Stomach (tissue), 4 donors: Measurements from ENCODE around the gene LAMTOR4.

Experiments used
- POLR2A ChIP-seq, 4 donors: fragments of 450-650 bp; IDR thresholded peaks; one replicate each; pipeline ENCODE4 v1.6.1; 2016; ENCODE audit warnings: antibody characterized with exemption in 4 of 4, control low read depth in 2 of 4, mild to moderate bottlenecking in 1 of 4, moderate library complexity in 1 of 4
- POLR2AphosphoS5 ChIP-seq, 3 donors: sonication (generic); formaldehyde crosslinking; IDR thresholded peaks; one replicate each; pipeline ENCODE4 v1.6.1; 2016; ENCODE audit warnings: antibody characterized with exemption in 3 of 3
- TF ChIP-seq, protein P1 (sequence below), 7 experiments: fragments of 450-650 bp in 4 of 7; fragments of 200-600 bp in 3 of 7; sonication (generic) in 3 of 7; IDR thresholded peaks; one replicate each; pipeline ENCODE4 v1.5.1; 2016 to 2019; ENCODE audit warnings: antibody characterized with exemption in 7 of 7, control low read depth in 2 of 7, mild to moderate bottlenecking in 1 of 7

GRCh38 chr7:100115026-100115425, 33.7 kb upstream of the LAMTOR4 start:
- no peak for TF ChIP-seq POLR2A (IDR thresholded peaks at IDR 0.05)
- TF ChIP-seq, protein P1, sequence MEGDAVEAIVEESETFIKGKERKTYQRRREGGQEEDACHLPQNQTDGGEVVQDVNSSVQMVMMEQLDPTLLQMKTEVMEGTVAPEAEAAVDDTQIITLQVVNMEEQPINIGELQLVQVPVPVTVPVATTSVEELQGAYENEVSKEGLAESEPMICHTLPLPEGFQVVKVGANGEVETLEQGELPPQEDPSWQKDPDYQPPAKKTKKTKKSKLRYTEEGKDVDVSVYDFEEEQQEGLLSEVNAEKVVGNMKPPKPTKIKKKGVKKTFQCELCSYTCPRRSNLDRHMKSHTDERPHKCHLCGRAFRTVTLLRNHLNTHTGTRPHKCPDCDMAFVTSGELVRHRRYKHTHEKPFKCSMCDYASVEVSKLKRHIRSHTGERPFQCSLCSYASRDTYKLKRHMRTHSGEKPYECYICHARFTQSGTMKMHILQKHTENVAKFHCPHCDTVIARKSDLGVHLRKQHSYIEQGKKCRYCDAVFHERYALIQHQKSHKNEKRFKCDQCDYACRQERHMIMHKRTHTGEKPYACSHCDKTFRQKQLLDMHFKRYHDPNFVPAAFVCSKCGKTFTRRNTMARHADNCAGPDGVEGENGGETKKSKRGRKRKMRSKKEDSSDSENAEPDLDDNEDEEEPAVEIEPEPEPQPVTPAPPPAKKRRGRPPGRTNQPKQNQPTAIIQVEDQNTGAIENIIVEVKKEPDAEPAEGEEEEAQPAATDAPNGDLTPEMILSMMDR (IDR thresholded peaks at IDR 0.05) = no peak
- TF ChIP-seq POLR2AphosphoS5 (IDR thresholded peaks at IDR 0.05) = no peak
